ENCODE results near the gene MAP1LC3B2.
A peak's percentile ranks its signal among the peaks of the same experiment; 100 is the strongest.
"Not testable (repeated sequence)": the region's sequence is repeated elsewhere in the genome, so short reads cannot be mapped to it uniquely, and the experiment has no call there.

Gene MAP1LC3B2

GRCh38 chr12:116568203-116568602 is 9.0 kb downstream of the MAP1LC3B2 start:
- Histone ChIP-seq H3K27ac (0 out of 2 replicates have a peak overlapping the region, but pooled peaks have one; percentile 14), H3K9ac (no peak overlapping the region), H4K20me1 (no peaks in the 10 kb centered on the region), H3K36me3 (no peaks in the 10 kb centered on the region; the same call in 1 of the 2 replicates), H3K4me3 (no peak overlapping the region), H3K4me1 (no peaks in the 10 kb centered on the region), H3K4me2 (no peak overlapping the region), H3K27me3 (no peaks in the 10 kb centered on the region), H3K9me3 (peaks cover 45% of the 10 kb centered on the region)
- TF ChIP-seq Cebpa-rat (IDR thresholded peaks at IDR 0.05) = no peak

- no peak for TF ChIP-seq Cebpa-rat (IDR thresholded peaks at IDR 0.05)
- no peaks in the 10 kb centered on the region for H3K36me3 ChIP-seq
- H3K4me2 ChIP-seq = no peak overlapping the region
- H3K27me3 ChIP-seq = no peaks in the 10 kb centered on the region
- H3K4me1 ChIP-seq = no peaks in the 10 kb centered on the region
- no peaks in the 10 kb centered on the region for H4K20me1 ChIP-seq
- H3K27ac ChIP-seq = no peak overlapping the region
- no peak overlapping the region for H3K9ac ChIP-seq
- H3K9me3 ChIP-seq = peaks cover 16% of the 10 kb centered on the region
- H3K4me3 ChIP-seq = no peak overlapping the region
These were observed 11.9 kb downstream of the MAP1LC3B2 start for GRCh38 chr12:116571089-116571488.

- Histone ChIP-seq H3K4me3 (no peak overlapping the region), H3K4me2 (no peak overlapping the region), H3K27ac (no peak overlapping the region), H3K9me3 (peaks cover 15% of the 10 kb centered on the region), H4K20me1 (no peaks in the 10 kb centered on the region), H3K4me1 (no peaks in the 10 kb centered on the region), H3K9ac (no peak overlapping the region), H3K36me3 (no peaks in the 10 kb centered on the region), H3K27me3 (no peaks in the 10 kb centered on the region)
- no peak for TF ChIP-seq Cebpa-rat (IDR thresholded peaks at IDR 0.05)
These were observed 14.6 kb downstream of the MAP1LC3B2 start for GRCh38 chr12:116573776-116574175.

- H3K4me2 ChIP-seq, H3K27me3 ChIP-seq, H3K9me3 ChIP-seq, H3K36me3 ChIP-seq, H3K9ac ChIP-seq, H4K20me1 ChIP-seq, H3K27ac ChIP-seq, H3K4me1 ChIP-seq, H3K4me3 ChIP-seq: not testable (repeated sequence)
These were observed 16.6 kb downstream of the MAP1LC3B2 start for GRCh38 chr12:116575754-116576153.

- Histone ChIP-seq H3K9me3 (peaks cover 4% of the 10 kb centered on the region; the same call in 1 of the 2 replicates), H3K4me2 (no peak overlapping the region), H4K20me1 (no peaks in the 10 kb centered on the region), H3K36me3 (no peaks in the 10 kb centered on the region), H3K4me3 (no peak overlapping the region), H3K27ac (no peak overlapping the region), H3K9ac (no peak overlapping the region), H3K4me1 (peaks cover 3% of the 10 kb centered on the region), H3K27me3 (no peaks in the 10 kb centered on the region)
- TF ChIP-seq Cebpa-rat (IDR thresholded peaks at IDR 0.05) = no peak
These were observed 18.0 kb downstream of the MAP1LC3B2 start for GRCh38 chr12:116577154-116577561.

GRCh38 chr12:116578051-116578450 is 18.9 kb downstream of the MAP1LC3B2 start:
- H4K20me1 ChIP-seq = no peaks in the 10 kb centered on the region
- H3K9me3 ChIP-seq = peaks cover 4% of the 10 kb centered on the region; the same call in 1 of the 2 replicates
- no peaks in the 10 kb centered on the region for H3K36me3 ChIP-seq
- H3K4me3 ChIP-seq = no peak overlapping the region
- peaks cover 12% of the 10 kb centered on the region for H3K4me1 ChIP-seq
- no peak for TF ChIP-seq Cebpa-rat (IDR thresholded peaks at IDR 0.05)
- H3K4me2 ChIP-seq = no peak overlapping the region
- no peaks in the 10 kb centered on the region for H3K27me3 ChIP-seq
- H3K27ac ChIP-seq = no peak overlapping the region
- H3K9ac ChIP-seq = no peak overlapping the region

GRCh38 chr12:116582610-116583009 is 23.4 kb downstream of the MAP1LC3B2 start:
- no peaks in the 10 kb centered on the region for H3K27me3 ChIP-seq
- peaks cover 13% of the 10 kb centered on the region for H3K4me1 ChIP-seq
- peaks cover 19% of the 10 kb centered on the region for H3K9me3 ChIP-seq
- TF ChIP-seq Cebpa-rat (IDR thresholded peaks at IDR 0.05) = no peak
- H3K36me3 ChIP-seq = no peaks in the 10 kb centered on the region
- no peaks in the 10 kb centered on the region for H4K20me1 ChIP-seq
- no peak overlapping the region for H3K9ac ChIP-seq
- peak overlapping the region; percentile 41 for H3K4me2 ChIP-seq
- no peak overlapping the region for H3K4me3 ChIP-seq
- no peak overlapping the region for H3K27ac ChIP-seq

- Histone ChIP-seq H3K4me3 (no peak overlapping the region), H3K9ac (no peak overlapping the region), H4K20me1 (no peaks in the 10 kb centered on the region), H3K27me3 (no peaks in the 10 kb centered on the region), H3K36me3 (no peaks in the 10 kb centered on the region), H3K27ac (no peak overlapping the region), H3K4me2 (peak overlapping the region; percentile 41; the same call in 1 of the 2 replicates), H3K4me1 (peaks cover 13% of the 10 kb centered on the region), H3K9me3 (peaks cover 19% of the 10 kb centered on the region)
- no peak for TF ChIP-seq Cebpa-rat (IDR thresholded peaks at IDR 0.05)
These were observed 24.0 kb downstream of the MAP1LC3B2 start for GRCh38 chr12:116583129-116583694.

- peaks cover 31% of the 10 kb centered on the region for H3K4me1 ChIP-seq
These were observed 28.1 kb downstream of the MAP1LC3B2 start for GRCh38 chr12:116587270-116587669.

GRCh38 chr12:116588390-116589028 is 29.3 kb downstream of the MAP1LC3B2 start:
- no peak for TF ChIP-seq Cebpa-rat (IDR thresholded peaks at IDR 0.05)
- Histone ChIP-seq H3K4me1 (peaks cover 34% of the 10 kb centered on the region), H3K9me3 (peaks cover 15% of the 10 kb centered on the region), H3K4me2 (no peak overlapping the region), H3K27me3 (no peaks in the 10 kb centered on the region), H3K4me3 (no peak overlapping the region), H4K20me1 (no peaks in the 10 kb centered on the region), H3K9ac (no peak overlapping the region), H3K27ac (no peak overlapping the region), H3K36me3 (no peaks in the 10 kb centered on the region)

More at GRCh38 chr12:116587270-116587669, 28.1 kb downstream of the MAP1LC3B2 start:
- Histone ChIP-seq H3K9ac (no peak overlapping the region), H3K36me3 (no peaks in the 10 kb centered on the region), H3K27ac (no peak overlapping the region), H3K4me3 (no peak overlapping the region), H4K20me1 (no peaks in the 10 kb centered on the region), H3K27me3 (no peaks in the 10 kb centered on the region), H3K9me3 (peaks cover 15% of the 10 kb centered on the region), H3K4me2 (no peak overlapping the region)
- TF ChIP-seq Cebpa-rat (IDR thresholded peaks at IDR 0.05) = no peak

Measured in BLaER1 (cell line).